Endothelial cell (in vitro differentiated cells): Measurements from ENCODE around the gene NCAM2. TPM values are rescaled to one million over a fixed set of nuclear protein-coding genes. Genes with fewer than 3 reads are reported as not detected.

ENCODE experiments used
- DNase-seq: peaks from one replicate; pipeline ENCODE4 v3.0.0; 2021; ENCODE audit warnings: low spot score
- H3K27ac Mint-ChIP-seq: one replicate; pipeline ENCODE4 v1.8.0; 2021; ENCODE audit warnings: mixed read lengths, inconsistent platforms; ENCODE audit not compliant: unreplicated experiment
- H3K27me3 Mint-ChIP-seq: one replicate; pipeline ENCODE4 v1.8.0; 2021; ENCODE audit warnings: mild to moderate bottlenecking, moderate library complexity, mixed read lengths, inconsistent platforms; ENCODE audit not compliant: unreplicated experiment
- H3K36me3 Mint-ChIP-seq: one replicate; pipeline ENCODE4 v1.8.0; 2021; ENCODE audit warnings: mild to moderate bottlenecking, low read depth, mixed read lengths, inconsistent platforms; ENCODE audit not compliant: unreplicated experiment
- H3K4me1 Mint-ChIP-seq: one replicate; pipeline ENCODE4 v1.8.0; 2021; ENCODE audit warnings: mild to moderate bottlenecking, mixed read lengths, inconsistent platforms; ENCODE audit not compliant: unreplicated experiment
- H3K4me3 Mint-ChIP-seq: one replicate; pipeline ENCODE4 v1.8.0; 2021; ENCODE audit warnings: mild to moderate bottlenecking, mixed read lengths, inconsistent platforms; ENCODE audit not compliant: unreplicated experiment
- H3K9me3 Mint-ChIP-seq: one replicate; pipeline ENCODE4 v1.8.0; 2021; ENCODE audit warnings: mixed read lengths, inconsistent platforms; ENCODE audit not compliant: unreplicated experiment
- total RNA-seq: library from RNA; stranded (reverse); fragmentation: NEBNext Ultra II Directional; extraction: Animal tissue kit (Norgen Biotek cat#: 25700); gene quantifications from one replicate; pipeline ENCODE4 v1.2.1, GENCODE V29; 2021; ENCODE audit not compliant: unreplicated experiment
- TF ChIP-seq, protein P1 (sequence below): fragments of 200-600 bp; sonication (generic); IDR thresholded peaks from one replicate; pipeline ENCODE4 v1.5.0; 2021; ENCODE audit warnings: antibody characterized with exemption; ENCODE audit not compliant: unreplicated experiment

Gene NCAM2
- total RNA-seq, 1 donor from 2014 or later: 0.64 TPM

DNA sequence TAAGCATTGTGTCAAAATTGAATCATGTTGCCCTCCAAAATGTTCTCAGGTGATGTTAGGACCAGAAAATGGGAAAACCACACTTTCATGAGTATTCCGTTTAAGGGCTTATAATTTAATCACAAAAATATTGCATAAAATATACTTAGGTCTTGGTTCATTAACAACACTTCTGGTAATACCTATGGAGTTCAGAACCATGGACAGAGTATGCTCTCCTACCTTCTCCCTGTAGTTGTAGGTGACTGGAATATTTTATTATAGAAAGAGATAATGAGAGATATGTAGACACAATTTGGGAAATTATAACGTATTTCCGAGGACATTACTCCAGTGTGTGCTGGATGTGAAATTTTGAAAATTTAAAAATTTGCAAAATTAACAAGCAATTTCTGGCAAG, 232.5 kb downstream of the NCAM2 start:
- H3K9me3 Mint-ChIP-seq: no peaks in the 10 kb centered on the region
- H3K27ac Mint-ChIP-seq: no peak overlapping the region
- TF ChIP-seq, protein P1, sequence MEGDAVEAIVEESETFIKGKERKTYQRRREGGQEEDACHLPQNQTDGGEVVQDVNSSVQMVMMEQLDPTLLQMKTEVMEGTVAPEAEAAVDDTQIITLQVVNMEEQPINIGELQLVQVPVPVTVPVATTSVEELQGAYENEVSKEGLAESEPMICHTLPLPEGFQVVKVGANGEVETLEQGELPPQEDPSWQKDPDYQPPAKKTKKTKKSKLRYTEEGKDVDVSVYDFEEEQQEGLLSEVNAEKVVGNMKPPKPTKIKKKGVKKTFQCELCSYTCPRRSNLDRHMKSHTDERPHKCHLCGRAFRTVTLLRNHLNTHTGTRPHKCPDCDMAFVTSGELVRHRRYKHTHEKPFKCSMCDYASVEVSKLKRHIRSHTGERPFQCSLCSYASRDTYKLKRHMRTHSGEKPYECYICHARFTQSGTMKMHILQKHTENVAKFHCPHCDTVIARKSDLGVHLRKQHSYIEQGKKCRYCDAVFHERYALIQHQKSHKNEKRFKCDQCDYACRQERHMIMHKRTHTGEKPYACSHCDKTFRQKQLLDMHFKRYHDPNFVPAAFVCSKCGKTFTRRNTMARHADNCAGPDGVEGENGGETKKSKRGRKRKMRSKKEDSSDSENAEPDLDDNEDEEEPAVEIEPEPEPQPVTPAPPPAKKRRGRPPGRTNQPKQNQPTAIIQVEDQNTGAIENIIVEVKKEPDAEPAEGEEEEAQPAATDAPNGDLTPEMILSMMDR: no peak
- no peaks in the 10 kb centered on the region for H3K36me3 Mint-ChIP-seq
- H3K4me1 Mint-ChIP-seq: no peaks in the 10 kb centered on the region
- no peaks in the 10 kb centered on the region for H3K27me3 Mint-ChIP-seq
- no peak for DNase-seq
- no peak overlapping the region for H3K4me3 Mint-ChIP-seq

DNA sequence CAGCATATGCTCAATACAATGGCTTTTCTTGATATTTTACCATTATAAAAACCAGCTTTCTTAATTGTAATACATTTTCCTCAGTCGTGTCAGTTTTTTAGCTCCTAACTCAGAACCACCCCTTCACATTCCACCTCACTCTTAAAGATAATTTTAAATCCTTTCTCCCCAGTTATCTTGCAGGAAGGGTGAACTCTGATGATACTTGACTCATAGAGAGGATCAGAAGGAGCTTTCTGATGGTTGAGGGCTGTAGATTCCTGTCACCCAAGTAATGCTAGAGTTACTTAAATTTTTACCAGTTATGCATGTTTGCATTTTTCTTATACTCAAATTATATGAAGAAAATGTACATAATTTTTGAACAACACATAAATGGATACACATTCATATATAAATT, 233.7 kb downstream of the NCAM2 start:
- H3K27me3 Mint-ChIP-seq: no peaks in the 10 kb centered on the region

GRCh38 chr21:21232320-21232719, 234.1 kb downstream of the NCAM2 start:
- no peak overlapping the region for H3K4me3 Mint-ChIP-seq
- no peaks in the 10 kb centered on the region for H3K27me3 Mint-ChIP-seq
- H3K36me3 Mint-ChIP-seq: no peaks in the 10 kb centered on the region
- no peaks in the 10 kb centered on the region for H3K4me1 Mint-ChIP-seq
- TF ChIP-seq, protein P1: peak; percentile 51
- H3K9me3 Mint-ChIP-seq: no peaks in the 10 kb centered on the region
- peak; percentile 9 for DNase-seq
- H3K27ac Mint-ChIP-seq: no peak overlapping the region

More for the DNA sequence above, 233.7 kb downstream of the NCAM2 start:
- Mint-ChIP-seq H3K4me1 (no peaks in the 10 kb centered on the region), H3K27ac (no peak overlapping the region), H3K36me3 (no peaks in the 10 kb centered on the region), H3K4me3 (no peak overlapping the region), H3K9me3 (no peaks in the 10 kb centered on the region)
- TF ChIP-seq, protein P1: no peak
- no peak for DNase-seq

DNA sequence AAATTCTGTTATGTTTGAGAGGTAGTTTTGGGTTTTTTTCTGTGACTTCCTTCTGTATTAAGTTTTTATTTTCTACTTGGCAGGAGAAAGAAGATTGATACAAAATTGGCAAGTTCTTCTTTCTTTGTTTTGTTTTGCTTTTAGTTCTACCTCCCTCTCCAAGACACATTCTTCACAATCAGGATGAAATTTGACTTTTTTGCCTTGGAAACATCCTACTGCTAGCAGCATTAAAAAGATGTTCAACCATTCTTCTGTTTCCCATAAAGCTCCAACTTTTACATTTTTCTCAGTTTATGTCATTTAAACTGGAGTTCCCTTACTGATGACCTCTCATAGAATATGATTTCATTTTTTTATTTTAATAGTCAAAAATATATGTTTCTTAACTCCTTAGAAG, 234.8 kb downstream of the NCAM2 start:
- Mint-ChIP-seq H3K4me3 (no peak overlapping the region), H3K27ac (no peak overlapping the region), H3K36me3 (no peaks in the 10 kb centered on the region), H3K4me1 (no peaks in the 10 kb centered on the region), H3K9me3 (no peaks in the 10 kb centered on the region), H3K27me3 (no peaks in the 10 kb centered on the region)
- no peak for DNase-seq
- TF ChIP-seq, protein P1: no peak

DNA sequence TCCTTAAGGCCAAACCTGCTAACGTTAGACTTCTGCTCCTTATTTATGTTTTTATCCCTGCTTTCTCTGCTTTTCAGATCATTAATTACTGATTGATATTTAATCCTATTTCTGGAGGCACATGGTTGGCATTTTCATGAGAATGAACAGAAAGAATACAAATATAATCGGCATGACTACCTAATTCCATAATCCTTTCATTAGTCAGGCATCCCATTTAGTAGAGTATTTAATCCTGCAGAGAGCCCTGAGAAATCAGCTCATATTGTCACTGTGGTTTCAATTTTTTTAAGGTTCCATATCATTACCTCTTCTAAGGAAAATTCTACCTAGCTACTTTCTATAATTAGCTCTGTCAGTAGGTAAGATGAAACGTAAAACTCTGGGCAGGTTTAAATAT, 238.8 kb downstream of the NCAM2 start:
- TF ChIP-seq, protein P1: no peak
- no peaks in the 10 kb centered on the region for H3K27me3 Mint-ChIP-seq
- H3K36me3 Mint-ChIP-seq: no peaks in the 10 kb centered on the region
- no peaks in the 10 kb centered on the region for H3K9me3 Mint-ChIP-seq
- no peak for DNase-seq
- H3K4me3 Mint-ChIP-seq: no peak overlapping the region
- H3K4me1 Mint-ChIP-seq: no peaks in the 10 kb centered on the region
- H3K27ac Mint-ChIP-seq: no peak overlapping the region
